HepG2 (cell line): ENCODE data around the gene GPBP1. TPM values are rescaled to one million over a fixed set of nuclear protein-coding genes. Genes with fewer than 3 reads are reported as not detected.

Experiments
- ATAC-seq: fragments of 200-7000 bp; cut with Tn5 transposase; 3 replicates; pipeline ENCODE4 v1.9.1; 2020; ENCODE audit warnings: mild to moderate bottlenecking, moderate library complexity
- BruUV-seq: library from RNA; stranded (reverse); fragments of 400-500 nt; replicated peaks from 2 replicates; lab custom pipeline; 2021; lab: Mats Ljungman, UMichigan
- CTCF ChIA-PET: fragments of 300-600 bp; formaldehyde crosslinking; extraction: SDS; loops from one replicate; lab custom pipeline; 2021; ENCODE audit warnings: low total read pairs, inconsistent platforms, low intra/inter-chr PET ratio; lab: Yijun Ruan, JAX
- POLR2A ChIA-PET: fragments of 350-600 bp; sonication (Branson Sonifier 250); formaldehyde crosslinking; loops from one replicate; lab custom pipeline; 2020; ENCODE audit warnings: antibody characterized with exemption, inconsistent platforms; lab: Yijun Ruan, JAX
- DNase-seq: peaks from one replicate; pipeline ENCODE4 v3.0.0-alpha.2; 2015; ENCODE audit warnings: low spot score
- FAIRE-seq: peaks from 3 replicates; lab custom pipeline; 2011; peaks lifted over from hg19 to GRCh38; lab: Jason Lieb, UNC
- H2AFZ ChIP-seq: one replicate; pipeline ENCODE4 v1.6.1; 2011; ENCODE audit warnings: low read length, inconsistent platforms
- H3K27ac ChIP-seq: fragments of 300-600 bp; 3 replicates; pipeline ENCODE4 v1.8.0; 2011; ENCODE audit warnings: mixed run types, mild to moderate bottlenecking, mixed read lengths, low read length, inconsistent platforms; ENCODE audit not compliant: insufficient read depth; ENCODE audit errors: extremely low read length
- H3K27me3 ChIP-seq, 2 experiments: fragments of 200-600 bp in 1 of 2; 2 replicates in 1 of 2; 3 replicates in 1 of 2; pipeline versions ENCODE4 v1.6.0 to v1.8.0; 2011; ENCODE audit warnings: low read length in 2 of 2, mild to moderate bottlenecking in 2 of 2, moderate library complexity in 2 of 2, inconsistent platforms in 1 of 2; ENCODE audit not compliant: insufficient read depth in 2 of 2, control insufficient read depth in 1 of 2
- H3K36me3 ChIP-seq, 2 experiments: fragments of 200-600 bp in 1 of 2; replicated peaks in 1 of 2; 2 replicates in 1 of 2; 3 replicates in 1 of 2; pipeline versions ENCODE4 v1.5.1 to v1.8.0; 2011; ENCODE audit warnings: low read length in 2 of 2, inconsistent platforms in 1 of 2; ENCODE audit not compliant: insufficient read depth in 2 of 2, control insufficient read depth in 1 of 2
- H3K4me1 ChIP-seq: 2 replicates; pipeline ENCODE4 v1.5.1; 2012; ENCODE audit warnings: low read length, inconsistent platforms; ENCODE audit not compliant: insufficient read depth
- H3K4me2 ChIP-seq: 2 replicates; pipeline ENCODE4 v1.6.0; 2011; ENCODE audit warnings: low read depth, low read length, inconsistent platforms
- H3K4me3 ChIP-seq, 3 experiments: fragments of 200-600 bp in 1 of 3; sonication (generic), shearing (Covaris generic) in 1 of 3; replicated peaks in 1 of 3; 2 replicates each; pipeline ENCODE4 v1.5.1; 2011 to 2016; ENCODE audit warnings: low read length in 3 of 3, inconsistent platforms in 2 of 3, low read depth in 2 of 3, mild to moderate bottlenecking in 2 of 3, control low read depth in 1 of 3, mixed read lengths in 1 of 3; ENCODE audit not compliant: insufficient read depth in 1 of 3
- H3K79me2 ChIP-seq: one replicate; pipeline ENCODE4 v1.6.1; 2011; ENCODE audit warnings: low read length, inconsistent platforms; ENCODE audit not compliant: insufficient read depth
- H3K9ac ChIP-seq: 2 replicates; pipeline ENCODE4 v1.6.0; 2011; ENCODE audit warnings: mild to moderate bottlenecking, low read depth, low read length, inconsistent platforms; ENCODE audit not compliant: insufficient read depth
- H3K9me3 ChIP-seq: 2 replicates; pipeline ENCODE4 v1.5.1; 2012; ENCODE audit warnings: mild to moderate bottlenecking, low read length
- H4K20me1 ChIP-seq: 2 replicates; pipeline ENCODE4 v1.6.0; 2011; ENCODE audit warnings: inconsistent platforms, mild to moderate bottlenecking, low read length, moderate library complexity; ENCODE audit not compliant: insufficient read depth
- ESRRA ChIP-seq: sonication (generic); formaldehyde crosslinking; IDR thresholded peaks from 2 replicates; pipeline ENCODE4 v1.5.1; 2020; ENCODE audit warnings: mild to moderate bottlenecking, low read depth, missing genetic modification reagents
- FOXP4 ChIP-seq: sonication (generic); formaldehyde crosslinking; IDR thresholded peaks from 2 replicates; pipeline ENCODE4 v1.4.0; 2020; ENCODE audit warnings: missing genetic modification reagents
- NFKBIZ ChIP-seq: IDR thresholded peaks from 2 replicates; pipeline ENCODE4 v1.6.1; 2018; ENCODE audit warnings: missing genetic modification reagents, missing compliant biosample characterization
- RFX1 ChIP-seq: fragments of 450-650 bp; IDR thresholded peaks from 2 replicates; pipeline ENCODE4 v1.6.1; 2017
- ZNF121 ChIP-seq: sonication (generic); formaldehyde crosslinking; IDR thresholded peaks from 2 replicates; pipeline ENCODE4 v1.5.0; 2020; ENCODE audit warnings: mild to moderate bottlenecking, missing genetic modification reagents
- ZNF552 ChIP-seq: sonication (generic); formaldehyde crosslinking; IDR thresholded peaks from 2 replicates; pipeline ENCODE4 v1.9.0; 2022; ENCODE audit warnings: missing genetic modification reagents, mild to moderate bottlenecking, borderline replicate concordance
- ZNF597 ChIP-seq: sonication (generic); formaldehyde crosslinking; IDR thresholded peaks from 2 replicates; pipeline ENCODE4 v1.5.0; 2020; ENCODE audit warnings: missing genetic modification reagents
- WGBS: methylation state at CpG from one replicate; pipeline ENCODE4 v1.1.6; 2017; ENCODE audit warnings: low lambda C conversion rate; 5-methylcytosine and 5-hydroxymethylcytosine counted together
- in situ Hi-C: cut with HindIII; loops from 2 replicates; pipeline ENCODE4 v1.10.0; 2017; ENCODE audit warnings: low pct_unique_long_range_greater_than_20kb; ENCODE audit not compliant: extremely low pct_ligation_motif_present
- intact Hi-C: fragments of 100-400 bp; cut with micrococcal nuclease; formaldehyde crosslinking; loops from one replicate; pipeline ENCODE4 v1.10.0; 2022; ENCODE audit not compliant: unreplicated experiment
- polyA plus RNA-seq, 8 experiments: library from polyadenylated mRNA; depleted of rRNA in 3 of 8; stranded (reverse) in 7 of 8; unstranded in 1 of 8; fragments of >200 nt; fragmentation: Illumina TruSeq in 4 of 8; extraction: Trizol in 4 of 8; gene quantifications; 2 replicates each; pipeline versions ENCODE4 v1.2.1 to v1.2.3, GENCODE V29; 2011 to 2016; ENCODE audit warnings: low read depth in 4 of 8, missing spikeins in 1 of 8, mixed read lengths in 1 of 8; ENCODE audit not compliant: insufficient read depth in 1 of 8
- total RNA-seq, 5 experiments: library from RNA; depleted of rRNA; stranded (reverse); fragments of >200 nt; fragmentation: Illumina TruSeq; extraction: Trizol; gene quantifications; 2 replicates each; pipeline ENCODE4 v1.2.3, GENCODE V29; 2016; ENCODE audit warnings: low read depth in 1 of 5

GPBP1 gene
- total and polyA plus RNA-seq, 2 of the 13 experiments (the other 11 are each of a cell fraction or from before 2014, with no cell fraction given), result 27.1 to 72.2 TPM

- no peaks in the 10 kb centered on the region for H3K9me3 ChIP-seq
- in situ Hi-C loops, result no loop called here
- H3K36me3 ChIP-seq, result peaks cover 10 to 59% of the 10 kb centered on the region in 2 experiments
- H3K4me2 ChIP-seq, result no peak overlapping the region
- no peak overlapping the region for H3K27ac ChIP-seq
- FAIRE-seq, result no peak
- no peak overlapping the region for H2AFZ ChIP-seq
- H3K79me2 ChIP-seq, result no peaks in the 10 kb centered on the region
- ChIA-PET POLR2A (no interaction called here), CTCF (no interaction called here)
- H3K27me3 ChIP-seq, result no peaks in the 10 kb centered on the region
- 0 out of 2 replicates have a peak, but pooled peaks cover 3% of the 10 kb centered on the region for H4K20me1 ChIP-seq
- no peak for TF ChIP-seq NFKBIZ (CRISPR knock-in tag)
- TF ChIP-seq ESRRA (CRISPR knock-in tag), result no peak
- no peak for TF ChIP-seq ZNF552 (CRISPR knock-in tag)
- TF ChIP-seq ZNF597, result no peak
- peak; percentile 50 for TF ChIP-seq ZNF121
- TF ChIP-seq FOXP4 (CRISPR knock-in tag), result no peak
- TF ChIP-seq RFX1, result no peak
- no peak for DNase-seq
- H3K9ac ChIP-seq, result no peak overlapping the region
- WGBS, result 95% methylated on average over 2 of the region's 2 CpGs
- H3K4me3 ChIP-seq, result no peak overlapping the region
- ATAC-seq, result no peak
- BruUV-seq, result no TSS peak
- H3K4me1 ChIP-seq, result no peaks in the 10 kb centered on the region
- intact Hi-C loops, result no loop called here
Observed at GRCh38 chr5:57247765-57248164, 73.9 kb downstream of the GPBP1 start.
